ENCODE results near the gene TES. TPM values are rescaled to one million over a fixed set of nuclear protein-coding genes. Genes with fewer than 3 reads are reported as not detected.

Gene TES
- total and polyA plus RNA-seq, 2 of the 8 experiments (the other 6 are each of a cell fraction or from before 2014, with no cell fraction given): 18.2 to 36.3 TPM

- TF ChIP-seq CHD7 (IDR thresholded peaks at IDR 0.05; ENCODE audit: insufficient replicate concordance, low read length): no peak
- no peak for TF ChIP-seq GTF2F1 (IDR thresholded peaks at IDR 0.05; ENCODE audit: borderline replicate concordance, low read depth, low read length)
- no peak for TF ChIP-seq SRF (IDR thresholded peaks at IDR 0.05; ENCODE audit: low read depth, low read length)
- TF ChIP-seq FOSL1 (IDR thresholded peaks at IDR 0.05; ENCODE audit: insufficient read depth, low read depth, low read length): no peak
- no peak for TF ChIP-seq KDM1A (IDR thresholded peaks at IDR 0.05; ENCODE audit: borderline replicate concordance, low read length)
Observed at GRCh38 chr7:116269466-116269865, 59.1 kb downstream of the TES start (continued).
